ENCODE results near the gene PNO1. TPM values are rescaled to one million over a fixed set of nuclear protein-coding genes. Genes with fewer than 3 reads are reported as not detected.
"Not testable (repeated sequence)": the region's sequence is repeated elsewhere in the genome, so short reads cannot be mapped to it uniquely, and the experiment has no call there.

Gene PNO1
- total RNA-seq, 1 donor, result 4.0 TPM

- DNase-seq (ENCODE audit: low read depth in 2 of 3, low spot score in 2 of 3), result no peak
Observed at GRCh38 chr2:68156419-68156818, 1.3 kb upstream of the PNO1 start.

- DNase-seq (ENCODE audit: low read depth in 2 of 3, low spot score in 2 of 3), result no peak
Observed at GRCh38 chr2:68157002-68157401, 686 bp upstream of the PNO1 start.

GRCh38 chr2:68158134-68158447 is 403 bp downstream of the PNO1 start:
- DNase-seq (ENCODE audit: low read depth in 2 of 3, low spot score in 2 of 3), result no peak

GRCh38 chr2:68163641-68164040 is 6.0 kb downstream of the PNO1 start:
- DNase-seq (ENCODE audit: low read depth in 2 of 3, low spot score in 2 of 3), result no peak

- no peak for DNase-seq (ENCODE audit: low read depth in 2 of 3, low spot score in 2 of 3)
Observed at GRCh38 chr2:68167186-68167585, 9.5 kb downstream of the PNO1 start.

GRCh38 chr2:68169308-68169707 is 11.6 kb downstream of the PNO1 start:
- no peak for DNase-seq (ENCODE audit: low read depth in 2 of 3, low spot score in 2 of 3)

GRCh38 chr2:68171146-68171545 is 13.5 kb downstream of the PNO1 start:
- DNase-seq (ENCODE audit: low read depth in 2 of 3, low spot score in 2 of 3), result no peak

GRCh38 chr2:68171684-68172083 is 14.0 kb downstream of the PNO1 start:
- no peak for DNase-seq (ENCODE audit: low read depth in 2 of 3, low spot score in 2 of 3)

- DNase-seq (ENCODE audit: low read depth in 2 of 3, low spot score in 2 of 3), result no peak
Observed at GRCh38 chr2:68172521-68172920, 14.8 kb downstream of the PNO1 start.

GRCh38 chr2:68172990-68173700 is 15.5 kb downstream of the PNO1 start:
- DNase-seq (ENCODE audit: low read depth in 2 of 3, low spot score in 2 of 3), result peak in 2 of 3 donors; percentile 39 to 78

- not testable (repeated sequence) for DNase-seq (ENCODE audit: low read depth in 2 of 3, low spot score in 2 of 3)
Observed at GRCh38 chr2:68175210-68175609, 17.5 kb downstream of the PNO1 start.

- DNase-seq (ENCODE audit: low read depth in 2 of 3, low spot score in 2 of 3), result no peak
Observed at GRCh38 chr2:68176657-68177056, 19.0 kb downstream of the PNO1 start.

- no peak for DNase-seq (ENCODE audit: low read depth in 2 of 3, low spot score in 2 of 3)
Observed at GRCh38 chr2:68177541-68177940, 19.9 kb downstream of the PNO1 start.

GRCh38 chr2:68178432-68178831 is 20.7 kb downstream of the PNO1 start:
- no peak for DNase-seq (ENCODE audit: low read depth in 2 of 3, low spot score in 2 of 3)

- no peak for DNase-seq (ENCODE audit: low read depth in 2 of 3, low spot score in 2 of 3)
Observed at GRCh38 chr2:68178954-68179627, 21.4 kb downstream of the PNO1 start.

GRCh38 chr2:68182902-68183301 is 25.2 kb downstream of the PNO1 start:
- DNase-seq (ENCODE audit: low read depth in 2 of 3, low spot score in 2 of 3), result no peak

- DNase-seq (ENCODE audit: low read depth in 2 of 3, low spot score in 2 of 3), result peak; percentile 44 to 71 (median 61)
Observed at GRCh38 chr2:68185541-68186164, 28.0 kb downstream of the PNO1 start.

- DNase-seq (ENCODE audit: low read depth in 2 of 3, low spot score in 2 of 3), result no peak
Observed at GRCh38 chr2:68187329-68187728, 29.6 kb downstream of the PNO1 start.

- DNase-seq (ENCODE audit: low read depth in 2 of 3, low spot score in 2 of 3), result no peak
Observed at GRCh38 chr2:68188831-68189230, 31.1 kb downstream of the PNO1 start.

GRCh38 chr2:68189991-68190784 is 32.5 kb downstream of the PNO1 start:
- no peak for DNase-seq (ENCODE audit: low read depth in 2 of 3, low spot score in 2 of 3)

- no peak for DNase-seq (ENCODE audit: low read depth in 2 of 3, low spot score in 2 of 3)
Observed at GRCh38 chr2:68190991-68191731, 33.5 kb downstream of the PNO1 start.

Data from hematopoietic multipotent progenitor cell (in vitro differentiated cells).